HG03039 (cell line): ENCODE results near the gene TTC23.
A peak's percentile ranks its signal among the peaks of the same experiment; 100 is the strongest.

Source experiments
- ATAC-seq: cut with Tn5 transposase; IDR thresholded peaks from one replicate; pipeline ENCODE4 v1.9.1; 2021; ENCODE audit warnings: mild to moderate bottlenecking, moderate library complexity; ENCODE audit not compliant: unreplicated experiment

The TTC23 gene, protein sequence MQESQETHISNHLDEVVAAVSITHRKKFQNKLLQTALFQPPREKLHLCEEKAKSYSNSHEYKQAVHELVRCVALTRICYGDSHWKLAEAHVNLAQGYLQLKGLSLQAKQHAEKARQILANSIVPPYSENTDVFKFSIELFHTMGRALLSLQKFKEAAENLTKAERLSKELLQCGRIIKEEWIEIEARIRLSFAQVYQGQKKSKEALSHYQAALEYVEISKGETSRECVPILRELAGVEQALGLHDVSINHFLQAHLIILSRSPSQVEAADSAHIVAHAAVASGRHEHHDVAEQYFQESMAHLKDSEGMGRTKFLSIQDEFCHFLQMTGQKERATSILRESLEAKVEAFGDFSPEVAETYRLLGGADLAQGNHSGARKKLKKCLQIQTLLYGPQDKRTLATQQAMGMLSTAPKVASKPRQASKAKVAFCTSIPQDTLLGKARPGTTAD

DNA sequence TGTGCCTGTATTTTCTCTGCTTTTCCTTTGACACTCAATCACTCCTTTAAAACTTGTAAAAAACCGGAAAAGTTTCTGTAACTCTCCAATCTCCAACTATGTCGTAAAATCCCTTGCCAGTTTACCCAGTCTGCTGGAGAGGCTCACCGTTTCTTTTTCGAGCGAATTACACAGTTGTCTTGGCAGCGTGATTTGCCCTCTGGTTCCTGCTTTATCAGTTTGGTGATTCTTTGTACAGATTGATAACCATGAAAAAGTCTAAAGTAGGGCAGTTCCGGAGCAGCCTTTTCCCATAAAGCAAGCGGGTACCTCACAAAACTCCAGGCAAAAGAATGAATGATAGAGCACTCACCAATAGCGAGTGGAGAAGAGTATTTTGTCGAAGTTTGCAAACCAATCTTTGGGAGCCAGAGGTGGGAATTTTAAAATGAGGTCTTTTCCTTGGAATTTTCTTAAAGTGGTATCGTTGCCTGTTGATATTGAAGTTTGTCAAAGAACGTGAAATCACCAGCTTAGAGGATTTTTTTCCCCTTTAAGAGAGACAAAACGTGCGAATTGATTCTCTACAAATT is at the start of gene TTC23:
Gene TTC23, minus strand, starts transcription at position 312 of the 572 bp plus-strand sequence. CDS start 20,869 bp downstream, outside the sequence.
- ATAC-seq, result no peak

DNA sequence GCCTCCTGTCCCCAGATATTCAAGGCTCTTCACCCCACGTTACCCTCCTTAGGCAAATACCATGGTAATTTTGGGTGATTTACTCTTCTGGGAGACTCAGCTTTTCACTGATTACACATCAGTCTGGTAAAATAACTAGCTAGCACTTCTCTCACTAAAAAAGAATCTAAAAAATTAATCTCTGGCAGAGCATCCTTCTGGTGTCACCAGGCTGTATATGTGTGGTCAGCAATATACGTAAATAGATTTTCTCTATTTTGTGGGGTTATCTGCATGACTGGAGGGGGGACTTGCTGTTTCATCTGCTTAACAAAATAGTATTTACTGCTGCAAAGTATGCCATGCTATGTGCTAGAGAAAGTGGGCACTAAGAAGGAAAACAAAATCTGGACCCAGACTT is 47.0 kb upstream of the TTC23 start:
- ATAC-seq, result no peak

DNA sequence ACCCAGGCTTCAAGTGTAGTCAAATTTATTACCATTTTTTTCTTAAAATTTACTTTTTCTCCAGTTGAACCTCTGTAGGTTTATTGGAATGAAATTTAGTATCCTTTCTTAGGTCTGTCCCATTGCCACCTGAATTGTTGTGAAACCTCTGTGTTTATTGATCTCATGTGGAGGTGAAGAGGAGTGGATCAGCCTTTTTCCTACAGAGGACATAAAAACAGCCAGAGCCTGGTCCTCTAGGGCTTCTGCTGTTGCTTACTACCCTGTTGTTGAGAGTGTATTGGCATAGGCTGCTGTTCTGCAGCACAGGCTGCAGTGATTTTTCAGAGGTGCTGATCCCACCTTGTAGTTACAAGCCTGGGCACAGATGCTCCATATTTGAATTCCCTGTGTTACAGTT is 46.5 kb upstream of the TTC23 start:
- ATAC-seq, result no peak

DNA sequence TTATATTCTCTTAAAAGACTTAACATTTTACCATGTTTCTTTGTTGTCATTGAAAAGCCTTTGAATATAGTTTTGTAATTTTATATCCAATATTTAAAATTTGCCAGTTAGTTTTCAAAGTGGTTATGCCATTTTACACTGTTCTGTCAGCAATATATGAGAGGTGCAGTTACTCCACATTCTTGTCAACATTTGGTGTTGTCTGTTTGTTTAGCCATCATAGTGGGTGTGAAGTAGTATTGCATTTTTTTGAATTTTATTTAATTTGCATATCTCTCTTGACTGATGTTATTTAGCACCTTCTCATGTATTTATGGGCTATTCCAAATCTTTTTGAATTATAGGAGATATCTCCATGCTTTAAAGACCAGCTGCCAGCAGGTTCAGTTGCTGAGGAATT is 42.3 kb upstream of the TTC23 start:
- no peak for ATAC-seq

DNA sequence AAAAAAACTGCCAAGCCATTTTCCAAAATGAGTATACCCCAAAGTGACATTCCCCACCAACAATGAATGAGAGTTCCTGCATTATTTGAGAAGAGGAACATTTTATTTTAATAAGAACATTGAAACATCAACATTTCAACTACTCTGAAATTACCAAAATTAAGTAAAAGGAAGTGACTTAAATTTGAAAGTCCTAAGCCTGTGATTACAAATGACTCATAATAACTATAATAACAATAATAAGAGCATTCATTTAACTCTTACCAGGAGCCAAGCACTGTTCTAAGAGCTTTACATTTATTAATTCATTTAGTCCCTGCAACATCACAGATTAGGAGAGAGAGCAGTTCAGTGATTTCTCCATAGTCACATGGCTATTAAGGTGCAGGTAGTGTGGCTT is 34.3 kb upstream of the TTC23 start:
- no peak for ATAC-seq

DNA sequence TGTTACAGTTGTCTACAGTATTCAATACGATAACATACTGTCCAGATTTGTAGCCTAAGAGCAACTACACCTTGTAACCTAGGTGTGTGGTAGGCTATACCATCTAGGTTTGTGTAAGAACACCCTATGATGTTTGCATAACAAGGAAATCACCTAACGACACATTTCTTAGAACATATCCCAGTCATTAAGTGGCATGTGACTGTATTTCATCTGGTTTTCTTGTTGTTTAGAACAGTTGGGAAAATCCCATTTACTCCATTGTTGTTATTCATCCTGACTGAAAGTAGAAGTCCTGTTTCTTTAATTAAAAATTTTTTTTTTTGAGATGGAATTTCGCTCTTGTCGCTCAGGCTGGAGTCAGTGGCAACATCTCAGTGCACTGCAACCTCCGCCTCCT is 33.2 kb upstream of the TTC23 start:
- no peak for ATAC-seq

DNA sequence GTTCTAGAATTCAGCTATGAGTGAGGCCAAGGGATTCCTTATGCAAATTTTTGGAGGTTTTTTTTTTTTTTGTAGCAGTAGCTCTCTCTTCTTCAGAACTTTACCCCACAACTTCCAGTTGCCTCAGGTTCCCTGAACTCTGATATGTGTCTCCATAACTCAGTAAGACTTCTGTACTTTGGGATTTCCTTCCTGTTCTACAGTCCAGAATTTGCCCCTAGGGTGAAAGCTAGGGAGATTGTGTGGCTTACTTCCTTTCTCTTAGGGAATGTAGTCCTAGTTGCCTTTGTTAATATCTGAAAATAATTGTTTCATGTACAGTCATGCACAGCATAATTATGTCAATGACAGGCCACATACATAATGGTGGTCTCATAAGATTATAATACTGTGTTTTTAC is 32.7 kb upstream of the TTC23 start:
- no peak for ATAC-seq

DNA sequence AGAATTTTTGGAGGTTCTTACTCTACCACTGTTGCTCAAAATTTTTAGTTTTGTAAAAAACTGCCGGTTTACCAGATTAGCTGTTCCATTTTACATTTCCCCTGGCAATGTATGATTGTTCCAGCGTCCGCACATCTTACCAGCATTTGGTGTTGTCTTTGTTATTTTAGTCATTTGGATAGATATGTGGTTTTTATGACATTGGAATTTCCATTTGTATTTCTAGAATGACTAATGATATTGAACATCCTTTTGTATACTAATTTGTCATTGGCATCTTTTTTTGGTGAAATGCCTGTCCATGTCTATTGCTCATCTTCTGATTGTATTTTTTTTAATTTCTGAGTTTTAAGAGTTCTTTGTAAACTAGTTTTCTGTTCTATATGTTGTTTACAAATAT is 30.4 kb upstream of the TTC23 start:
- ATAC-seq, result no peak

DNA sequence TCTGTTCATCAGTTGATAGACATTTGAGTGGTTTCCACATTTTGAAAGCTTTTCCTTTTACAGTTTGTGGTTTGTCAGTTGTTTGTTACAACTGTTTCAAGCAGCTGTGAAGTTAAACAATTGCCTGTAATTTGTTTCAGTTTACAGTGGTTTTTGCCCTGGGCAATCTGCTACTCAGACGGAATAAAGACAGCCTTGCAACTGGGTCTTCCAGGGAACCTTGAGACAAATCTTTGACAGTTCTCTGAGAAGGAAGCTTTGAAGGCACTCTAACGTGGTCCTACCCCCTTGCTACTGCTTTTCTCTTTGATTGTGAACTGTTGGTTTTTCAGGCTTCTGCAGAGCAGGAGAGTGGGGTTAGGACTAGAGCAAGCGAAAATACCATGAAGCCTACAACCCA is 29.9 kb upstream of the TTC23 start:
- no peak for ATAC-seq

DNA sequence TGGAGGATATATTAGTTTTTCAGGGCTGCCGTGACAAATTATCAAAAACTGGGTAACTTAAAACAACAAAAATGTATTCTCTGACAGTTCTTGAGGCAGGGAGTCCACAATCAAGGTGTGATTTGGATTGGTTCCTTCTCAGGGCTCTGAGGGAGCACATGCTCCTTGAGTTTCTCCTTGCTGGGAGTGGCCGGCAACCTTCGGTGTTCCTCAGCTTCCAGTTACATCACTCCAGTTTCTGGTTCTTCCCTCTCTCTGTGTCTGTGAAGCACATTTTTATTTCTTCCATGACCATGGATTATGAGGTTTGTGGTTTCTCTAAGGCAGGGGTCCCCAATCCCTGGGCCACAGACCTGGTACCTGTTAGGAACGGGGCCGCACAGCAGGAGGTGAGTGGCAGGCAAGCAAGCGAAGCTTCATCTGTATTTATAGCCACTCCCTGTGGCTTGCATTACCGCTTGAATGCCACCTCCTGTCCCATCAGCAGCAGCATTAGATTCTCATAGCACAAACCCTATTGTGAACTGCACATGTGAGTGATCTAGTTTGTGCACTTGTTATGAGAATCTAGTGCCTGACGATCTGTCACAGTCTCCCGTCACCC is 26.2 kb upstream of the TTC23 start:
- ATAC-seq, result no peak

DNA sequence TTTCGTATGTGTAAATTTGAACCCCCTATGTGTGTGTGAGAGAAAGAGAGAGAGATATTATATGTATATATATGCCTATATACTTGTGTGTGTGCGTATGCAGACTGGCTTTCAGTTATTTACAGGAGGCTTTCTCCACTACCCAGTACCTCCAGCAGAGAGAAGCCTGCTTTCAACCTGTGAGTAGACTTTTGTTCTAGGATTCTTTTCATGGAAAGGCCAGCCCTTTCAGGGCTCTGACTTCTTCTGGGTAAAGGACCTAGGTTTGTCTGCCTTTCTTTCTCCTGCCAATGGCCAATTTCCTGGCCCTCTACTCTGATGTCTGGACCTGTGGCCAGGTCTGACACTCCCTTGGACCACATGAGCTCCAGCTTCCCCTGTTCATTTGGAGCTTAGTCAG is 25.7 kb upstream of the TTC23 start:
- ATAC-seq, result no peak

DNA sequence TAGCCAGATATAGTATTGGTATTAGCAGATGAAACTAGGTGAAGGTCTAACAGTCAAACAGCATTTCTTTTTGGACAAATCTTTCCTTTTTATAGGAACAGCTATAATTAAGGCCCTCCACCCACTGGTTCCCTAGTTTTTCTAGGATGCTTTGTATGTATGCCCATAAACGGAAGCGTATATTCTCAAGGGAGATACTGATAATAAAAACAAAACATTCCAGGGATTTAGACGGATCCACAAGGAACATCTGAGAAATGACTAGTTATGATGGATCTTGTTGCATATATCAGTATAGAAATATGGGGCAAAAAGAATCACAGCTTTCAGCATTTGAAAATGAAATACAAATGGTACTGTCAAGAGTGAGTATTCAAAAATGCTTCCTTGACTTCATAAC is 24.4 kb upstream of the TTC23 start:
- no peak for ATAC-seq

DNA sequence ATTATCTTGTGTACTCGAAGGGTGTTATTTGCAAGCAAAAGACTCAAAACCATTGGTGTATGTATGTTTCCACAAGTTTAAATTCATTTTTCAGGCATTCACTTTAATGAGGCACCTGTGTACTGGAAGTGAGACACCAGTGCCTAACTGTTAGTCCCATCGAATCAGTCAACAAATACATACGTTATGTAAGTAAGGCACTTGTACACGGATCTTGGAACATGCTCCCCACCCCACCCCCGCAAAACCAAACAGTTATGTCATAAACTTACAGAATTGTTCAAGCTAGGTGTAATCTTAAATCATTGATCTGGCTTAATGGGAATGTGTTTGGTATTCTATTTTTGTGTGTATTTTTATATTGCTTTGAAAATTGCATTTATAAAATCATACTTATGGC is 19.1 kb upstream of the TTC23 start:
- no peak for ATAC-seq

DNA sequence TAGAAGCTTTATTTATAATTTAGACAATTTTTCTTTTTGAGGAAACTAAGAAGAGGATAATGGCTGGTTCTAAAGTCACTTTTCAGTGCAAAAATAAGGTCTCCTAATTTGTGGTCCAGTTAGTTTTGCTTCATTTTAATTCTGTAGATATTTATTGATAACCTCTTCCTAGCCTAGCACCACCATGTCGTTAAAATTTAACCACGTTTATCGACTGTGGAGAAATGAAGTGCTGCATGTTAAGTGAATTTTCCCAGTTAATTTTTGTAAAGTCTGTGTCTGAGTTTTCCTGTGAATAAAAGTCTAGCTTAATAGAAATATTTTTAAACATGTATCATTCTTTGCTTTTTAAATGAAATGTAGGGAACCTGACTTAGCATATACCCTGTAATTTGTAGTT is 18.6 kb upstream of the TTC23 start:
- no peak for ATAC-seq

DNA sequence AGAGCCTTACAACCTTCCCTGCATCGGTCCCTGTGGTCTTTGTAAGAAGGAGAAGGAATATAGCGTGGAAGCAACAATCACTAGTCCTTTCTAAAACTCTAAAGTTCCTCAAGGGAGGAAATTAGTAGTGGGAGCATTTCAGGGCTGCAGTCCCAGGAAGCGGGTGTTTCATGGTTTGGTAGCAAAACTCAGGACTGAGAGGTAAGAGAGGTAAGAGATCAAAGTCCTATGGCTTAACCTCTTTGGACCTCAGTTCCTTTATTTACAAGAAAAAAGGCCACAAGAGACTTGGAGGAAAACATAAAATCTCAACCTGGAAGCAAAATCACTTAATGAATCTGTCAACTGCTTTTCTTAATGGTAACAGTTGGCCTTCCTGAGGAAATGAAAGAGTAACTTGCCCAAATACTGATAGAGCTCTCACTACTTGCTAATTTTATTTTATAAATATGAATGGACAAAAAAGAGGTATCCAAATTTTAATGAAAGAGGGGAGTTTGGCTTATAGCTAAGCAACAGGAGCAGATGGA is 16.2 kb upstream of the TTC23 start:
- no peak for ATAC-seq

DNA sequence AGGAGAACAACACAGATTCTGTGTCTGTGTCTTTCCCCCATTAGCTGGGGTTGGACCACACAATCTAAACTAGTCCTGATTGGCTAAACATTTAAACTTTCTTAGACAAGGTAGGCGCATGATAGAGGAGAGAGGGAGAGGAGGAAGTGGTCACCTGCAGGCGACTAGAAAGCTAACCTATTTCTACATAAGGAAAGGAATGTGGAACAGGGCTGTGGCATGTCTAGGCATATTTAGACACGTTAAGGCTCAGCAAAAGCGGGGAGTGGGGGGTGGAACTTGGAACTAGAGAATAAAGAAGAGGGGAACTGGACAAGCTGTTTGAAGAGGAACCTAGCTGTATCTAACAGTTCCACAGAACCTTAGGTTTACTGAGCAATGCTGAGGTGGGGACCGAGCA is 14.7 kb upstream of the TTC23 start:
- no peak for ATAC-seq

DNA sequence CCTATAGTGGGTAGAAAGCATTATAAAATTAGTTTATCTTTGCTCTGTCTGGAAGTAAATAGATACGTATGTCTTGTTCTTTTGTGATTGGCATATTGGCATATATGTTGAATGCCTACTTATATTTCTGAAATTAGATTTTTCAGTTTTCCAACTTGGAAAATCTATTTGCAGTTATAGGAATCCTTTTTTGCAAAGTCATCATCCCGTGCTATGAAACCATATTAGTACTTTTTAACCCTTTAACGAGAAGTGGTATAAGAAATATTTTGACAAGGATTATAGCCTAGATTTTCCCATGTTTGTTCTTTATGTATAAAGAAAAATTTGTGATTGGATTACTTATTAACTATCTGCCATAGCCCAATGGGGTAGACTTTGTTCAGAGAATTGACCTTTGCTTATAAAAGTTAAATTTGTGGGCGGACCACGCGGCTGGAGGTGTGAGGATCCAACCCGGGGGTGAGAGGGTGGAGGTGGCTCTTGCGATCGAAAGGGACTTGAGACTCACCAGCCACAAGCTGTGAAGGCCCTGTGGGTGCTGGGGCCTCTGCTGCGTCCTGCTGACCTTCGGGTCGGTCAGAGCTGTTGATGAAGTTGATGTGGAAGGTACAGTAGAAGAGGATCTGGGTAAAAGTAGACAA is 7.8 kb upstream of the TTC23 start:
- ATAC-seq, result no peak

DNA sequence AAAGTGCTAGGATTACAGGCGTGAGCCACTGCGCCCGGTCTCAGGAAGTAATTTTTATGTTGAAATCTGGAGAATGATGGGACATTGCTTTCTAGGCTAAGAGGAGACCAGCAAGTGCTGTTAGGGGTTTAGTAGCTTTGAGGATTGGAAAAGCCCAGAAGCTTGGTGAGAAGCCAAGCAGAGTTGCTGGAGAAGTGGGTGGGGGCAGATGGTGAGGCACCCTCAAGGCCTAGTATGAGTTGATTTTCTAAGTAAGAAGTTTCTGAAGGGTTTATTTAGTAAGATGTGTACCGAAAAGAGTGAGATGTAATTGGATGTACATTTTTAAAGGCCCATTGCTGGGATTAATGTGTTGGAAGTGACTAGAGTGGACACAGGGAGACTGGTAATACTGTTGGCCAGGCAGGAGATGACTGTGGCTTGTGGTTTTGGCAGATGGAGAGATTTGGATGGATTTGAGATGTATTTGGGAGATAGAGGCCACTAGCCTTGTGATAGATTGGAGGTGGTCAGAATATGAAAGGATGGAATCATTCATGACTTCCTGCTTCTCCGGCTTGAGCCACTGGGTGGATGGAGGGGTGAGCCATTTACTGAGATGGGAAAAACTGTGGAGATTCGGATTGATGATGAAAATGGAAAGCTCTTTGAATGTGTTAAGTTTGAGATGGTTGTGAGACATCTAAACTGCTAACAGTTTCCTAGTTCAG is 4.2 kb upstream of the TTC23 start:
- no peak for ATAC-seq

DNA sequence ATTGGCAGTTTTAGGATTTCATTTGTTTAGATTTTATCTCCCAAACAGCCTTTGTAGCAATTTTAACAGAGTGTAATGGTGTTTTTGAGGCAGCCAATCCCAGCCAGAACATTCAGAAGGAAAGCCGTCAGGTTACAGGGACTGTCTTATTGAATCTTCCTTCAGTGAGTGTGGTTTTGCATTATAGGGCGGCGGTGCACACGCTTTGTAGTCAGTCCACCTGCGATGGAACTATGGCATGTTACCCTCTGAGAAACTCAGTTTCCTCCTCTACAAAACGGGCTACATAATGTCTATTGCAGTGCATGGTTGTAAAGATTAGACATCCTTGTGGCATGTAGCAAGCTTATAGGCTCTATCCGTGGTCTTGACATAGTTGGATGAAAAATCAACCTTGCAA is 2.9 kb upstream of the TTC23 start:
- no peak for ATAC-seq

DNA sequence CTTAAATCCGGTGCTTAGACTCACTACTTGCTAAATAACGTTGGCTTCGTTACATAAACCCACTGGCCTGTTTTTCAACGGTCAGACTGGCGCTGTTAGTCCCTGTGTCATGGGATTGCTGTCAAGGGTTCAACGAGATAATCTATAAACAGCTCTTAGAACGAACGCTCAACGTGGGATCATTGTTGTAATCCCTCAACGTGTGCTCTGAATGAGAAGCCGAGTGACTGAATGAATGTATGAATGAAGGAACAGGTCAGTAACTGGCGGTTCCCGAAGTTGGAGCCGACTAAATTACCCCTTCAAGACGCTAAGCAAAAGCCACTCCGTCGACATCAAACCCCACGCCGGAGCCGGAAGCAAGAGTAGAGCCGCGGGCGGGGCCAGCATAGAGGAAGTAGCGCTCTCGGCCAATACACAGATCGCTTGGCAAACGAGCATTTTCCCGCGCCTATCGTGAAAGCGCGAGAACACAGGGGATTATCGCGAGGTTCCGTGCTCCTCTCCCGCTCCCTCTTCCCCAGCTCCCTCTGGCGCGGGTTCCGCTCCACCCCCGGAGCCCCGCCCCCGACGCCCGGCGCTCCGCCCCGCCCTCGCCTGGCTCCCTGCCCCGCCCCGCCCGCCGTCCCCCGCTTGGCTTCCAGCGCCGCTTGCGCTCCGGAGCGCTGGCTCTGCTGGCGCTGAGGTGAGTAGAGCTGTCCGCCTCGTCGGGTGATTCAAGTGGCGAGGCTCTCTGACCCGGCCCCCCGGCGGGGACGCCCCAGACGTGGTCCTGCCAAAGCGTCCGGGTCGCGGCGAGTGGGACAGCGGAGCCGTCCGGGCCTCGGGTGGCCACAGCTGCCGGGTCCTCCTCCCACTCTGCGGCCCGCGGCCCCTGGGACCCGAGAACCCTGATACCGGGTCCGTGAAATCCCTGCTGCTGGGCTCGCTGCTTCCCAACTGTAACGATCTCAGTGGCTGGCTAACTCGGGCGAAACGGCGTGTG is 1.8 kb upstream of the TTC23 start, which contains the start of gene LRRC28:
Gene LRRC28, plus strand, starts transcription at position 625 of the 985 bp plus-strand sequence. CDS start 4,477 bp downstream, outside the sequence.
- peak; percentile 93 for ATAC-seq
